NK-92 treated with Interleukin-12 subunit alpha and Interleukin-12 subunit beta, amount 100 ng/mL, for 24 hours (cell line): Measurements from ENCODE around the gene XXYLT1.

Experiments
- DNase-seq: peaks from one replicate; lab custom pipeline; 2025; lab: John Stamatoyannopoulos, UW

Gene XXYLT1

DNA sequence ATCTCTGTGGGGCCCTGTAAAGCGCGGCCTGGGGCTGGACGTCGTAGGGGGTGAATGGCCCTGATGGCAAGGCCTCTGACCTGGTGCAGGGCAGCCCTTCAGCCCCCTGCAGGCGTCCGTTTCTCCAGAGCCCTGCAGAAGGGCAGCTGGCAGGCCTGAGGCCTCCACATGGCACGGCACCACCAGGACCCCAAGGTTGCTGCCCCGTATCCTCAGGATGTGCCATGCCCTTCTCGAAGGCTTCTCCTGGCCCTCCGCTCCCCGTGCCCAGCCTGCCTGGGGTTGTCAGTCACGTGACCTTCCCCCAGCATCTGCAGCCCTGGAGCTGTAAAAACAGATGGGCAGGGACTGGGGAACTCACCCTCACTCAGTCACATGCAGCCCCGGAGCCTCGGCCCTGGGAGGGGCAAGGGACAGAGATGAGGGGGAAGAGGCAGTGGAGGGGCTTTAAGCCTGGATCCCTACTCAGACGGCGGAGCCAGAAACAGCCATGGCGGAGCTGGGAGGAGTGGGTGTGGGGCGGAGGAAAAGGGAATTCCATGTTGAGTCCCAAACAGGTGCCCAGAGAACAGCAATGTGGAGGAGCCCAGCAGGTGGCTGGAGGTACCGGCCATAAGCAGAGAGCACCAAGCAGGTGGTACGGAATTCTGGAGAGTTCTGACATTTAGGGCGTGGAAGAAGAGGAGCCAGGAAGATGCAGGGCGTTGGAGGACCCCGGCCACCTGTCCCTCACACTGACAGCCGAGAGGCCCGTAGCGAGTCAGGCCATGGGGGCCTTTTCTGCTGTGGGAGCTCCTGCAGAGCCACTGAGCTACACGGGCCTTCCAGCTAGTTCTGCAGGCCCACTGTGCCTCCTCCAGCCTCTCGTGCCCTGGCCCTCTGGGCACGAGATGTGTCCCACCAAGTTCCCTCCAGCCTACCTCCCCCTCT lies 193.1 kb downstream of the XXYLT1 start:
- no peak for DNase-seq

DNA sequence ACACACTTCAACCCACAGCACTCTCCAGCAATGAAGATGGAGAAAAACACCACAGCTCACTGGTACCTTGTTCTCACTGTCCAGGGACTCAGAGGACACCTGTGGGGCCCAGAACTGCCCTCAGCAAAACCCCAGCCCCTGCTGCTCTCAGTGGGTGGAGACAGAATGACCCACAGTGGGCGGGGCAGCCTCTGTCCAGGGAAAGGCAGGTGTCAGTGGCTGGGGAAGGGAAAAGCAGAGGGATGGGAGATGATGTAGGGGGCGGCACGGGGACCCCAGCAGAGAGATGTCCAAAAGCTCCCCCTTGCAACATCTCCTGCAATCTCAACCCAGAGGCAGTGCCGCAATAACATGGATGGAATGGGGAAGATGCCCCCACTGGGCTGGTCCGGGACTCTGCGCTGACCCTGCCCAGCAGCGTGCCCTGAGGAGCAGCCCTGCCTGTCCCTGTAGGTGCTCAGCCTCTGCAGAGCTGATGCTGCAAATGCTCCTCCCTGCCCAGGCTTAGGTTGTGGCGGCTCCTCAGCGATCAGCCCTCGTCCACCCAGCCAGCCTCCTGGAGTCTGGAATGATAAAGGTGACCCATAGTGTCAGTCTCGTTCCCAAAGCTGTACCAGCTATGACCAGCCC lies 193.9 kb downstream of the XXYLT1 start:
- DNase-seq: no peak

DNA sequence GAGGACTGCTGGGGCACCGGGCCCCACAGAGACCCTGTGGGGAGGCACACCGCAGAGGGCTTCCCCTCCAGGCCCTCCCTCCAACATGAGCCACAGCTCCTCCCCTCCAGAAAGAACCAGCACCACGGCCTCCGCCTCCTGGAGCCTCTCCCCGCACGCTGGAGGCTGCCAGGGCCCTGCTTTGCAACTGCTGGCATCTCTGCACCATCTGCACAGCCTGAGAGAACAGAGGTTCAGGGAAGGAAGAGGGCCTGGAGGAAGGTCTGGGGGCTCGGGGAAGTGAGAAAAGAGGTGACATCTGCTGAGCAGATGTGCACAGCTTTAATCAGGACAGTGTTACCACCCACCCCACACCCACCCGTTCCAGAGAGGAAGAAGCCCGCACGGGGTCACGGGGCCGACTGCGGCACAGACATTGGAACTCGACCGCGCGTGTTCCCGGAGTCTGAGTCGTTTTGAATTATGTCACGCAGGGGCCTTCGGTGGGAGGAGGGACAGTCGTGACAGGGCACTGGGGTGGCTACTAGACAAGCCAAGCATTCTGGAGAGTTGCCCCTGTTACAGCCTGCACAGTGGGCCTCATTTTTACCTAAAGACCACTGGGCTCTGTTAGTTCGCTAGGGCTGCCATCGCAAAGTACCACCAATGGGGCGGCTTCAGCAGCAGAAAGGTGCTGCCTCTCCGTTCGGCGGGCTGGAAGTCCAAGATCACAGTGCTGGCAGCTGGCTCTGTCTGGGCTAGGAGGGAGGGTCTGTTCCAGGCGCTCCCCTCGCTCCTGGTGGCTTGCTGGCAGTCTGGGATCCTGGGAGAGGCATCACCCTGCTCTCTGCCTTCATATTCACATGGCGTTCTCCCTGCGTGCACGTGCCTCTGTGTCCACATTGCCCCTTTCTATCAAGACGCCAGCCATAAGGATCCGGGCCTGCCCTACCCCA lies 194.8 kb downstream of the XXYLT1 start:
- no peak for DNase-seq

DNA sequence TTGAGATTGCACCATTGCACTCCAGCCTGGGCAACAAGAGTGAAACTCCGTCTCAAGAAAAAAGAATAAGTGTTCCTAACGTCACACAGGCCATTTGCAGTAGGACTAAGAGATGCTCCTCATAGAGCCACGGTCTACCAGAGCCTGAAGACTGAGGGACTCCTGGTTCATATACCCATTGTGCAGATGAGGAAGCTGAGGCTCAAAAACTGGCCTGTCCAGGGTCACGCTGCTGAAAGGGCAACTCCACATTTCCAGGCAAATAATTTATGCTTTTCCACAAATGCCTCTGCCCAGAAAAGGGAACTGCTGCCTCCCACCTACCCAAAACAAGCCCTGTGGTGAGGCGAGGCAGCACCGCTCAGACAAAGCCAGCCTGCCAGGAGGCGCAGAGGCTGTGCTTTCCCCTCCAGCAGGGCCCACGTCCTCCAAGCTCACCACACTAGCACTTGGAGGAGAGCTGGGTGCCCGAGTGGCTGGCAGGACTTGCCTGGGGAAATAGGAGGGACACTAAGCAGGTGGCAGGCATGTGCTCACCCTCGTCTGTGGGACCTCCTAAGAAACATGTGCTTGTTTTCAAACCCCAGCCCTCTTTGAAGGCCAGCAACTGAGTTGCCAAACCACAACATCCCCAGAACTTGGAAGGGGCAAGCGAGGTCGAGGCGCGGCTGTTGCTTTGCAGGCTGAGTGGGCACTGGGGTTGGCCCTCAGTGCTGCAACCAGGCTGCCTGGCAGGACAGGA lies 195.6 kb downstream of the XXYLT1 start:
- DNase-seq: no peak

DNA sequence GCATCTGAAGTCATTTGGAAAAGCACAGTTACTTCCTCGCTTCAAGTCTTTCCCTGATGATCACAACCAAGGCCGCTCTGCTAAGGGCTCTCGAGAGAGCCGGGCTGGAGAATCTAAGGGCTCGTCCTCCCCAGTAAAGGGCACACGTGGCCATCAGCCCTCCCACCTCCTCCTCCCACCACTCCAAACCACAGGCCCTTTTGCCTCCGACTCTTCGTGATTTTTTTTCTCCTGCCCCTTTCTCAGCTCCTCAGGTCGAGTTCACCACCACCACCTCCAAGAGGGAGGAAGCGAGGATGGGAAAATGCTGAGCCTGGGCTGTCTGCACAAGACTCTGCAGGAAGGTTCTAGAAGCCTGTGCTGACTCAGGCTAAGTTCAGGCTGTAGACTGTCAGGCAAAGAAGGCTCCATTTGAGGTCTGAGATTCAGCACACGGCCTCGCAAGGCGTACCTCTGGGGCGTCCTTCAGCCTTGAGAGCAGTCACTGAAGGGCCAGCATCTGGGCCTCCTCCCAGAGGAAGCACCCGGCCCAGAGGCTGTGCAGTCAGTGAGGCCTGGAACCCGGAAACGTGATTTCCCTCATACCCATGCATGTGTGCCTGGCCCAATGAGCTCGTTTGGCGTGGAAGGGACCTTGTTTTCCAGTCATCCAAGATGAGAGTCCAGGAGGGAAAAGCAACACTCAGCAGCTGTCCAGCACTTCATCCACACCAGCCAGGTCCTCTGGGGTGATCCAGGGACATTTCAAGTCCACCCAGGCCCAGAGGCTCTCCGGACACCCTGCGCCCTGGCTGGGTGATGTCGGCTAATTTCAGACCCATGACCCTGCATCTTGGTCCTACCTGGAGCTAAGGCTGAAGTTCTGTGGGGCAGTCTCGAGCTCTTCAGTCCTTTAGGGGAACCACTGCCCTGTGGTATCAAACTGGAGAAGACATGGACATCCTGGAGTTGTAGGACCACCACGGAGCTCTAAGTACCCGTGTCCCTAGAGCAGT lies 196.8 kb downstream of the XXYLT1 start:
- DNase-seq: no peak

DNA sequence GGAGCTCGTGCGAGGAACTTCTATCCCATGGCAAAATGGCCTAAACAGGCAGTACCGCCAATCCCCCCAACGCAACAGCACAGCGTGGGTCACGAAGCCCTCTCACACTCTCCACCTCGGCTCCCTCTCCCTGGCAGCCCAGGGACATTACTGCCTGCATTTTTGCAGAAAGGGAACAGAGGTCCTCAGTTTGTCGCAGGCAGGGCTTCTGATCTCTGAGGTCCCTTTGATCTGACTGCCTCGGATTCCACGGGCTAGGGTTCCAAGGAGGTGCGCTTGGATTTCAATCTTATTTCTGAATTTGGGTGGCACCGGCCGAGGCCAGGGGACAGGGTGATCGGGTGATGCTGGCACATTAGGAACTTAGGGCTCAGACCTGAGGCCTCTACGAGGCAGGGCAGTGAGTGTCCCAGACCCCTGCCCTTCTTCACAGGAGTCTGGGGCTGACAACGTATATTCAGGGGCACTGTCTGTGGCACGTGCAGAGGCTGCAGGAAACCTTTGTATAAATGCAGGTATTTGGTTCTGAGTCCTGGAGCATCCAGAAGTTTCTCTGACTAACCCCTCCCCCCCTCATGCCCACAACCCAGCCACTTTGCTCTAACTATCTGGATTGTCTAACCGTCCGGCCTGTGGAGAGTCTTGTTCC lies 197.9 kb downstream of the XXYLT1 start:
- no peak for DNase-seq

DNA sequence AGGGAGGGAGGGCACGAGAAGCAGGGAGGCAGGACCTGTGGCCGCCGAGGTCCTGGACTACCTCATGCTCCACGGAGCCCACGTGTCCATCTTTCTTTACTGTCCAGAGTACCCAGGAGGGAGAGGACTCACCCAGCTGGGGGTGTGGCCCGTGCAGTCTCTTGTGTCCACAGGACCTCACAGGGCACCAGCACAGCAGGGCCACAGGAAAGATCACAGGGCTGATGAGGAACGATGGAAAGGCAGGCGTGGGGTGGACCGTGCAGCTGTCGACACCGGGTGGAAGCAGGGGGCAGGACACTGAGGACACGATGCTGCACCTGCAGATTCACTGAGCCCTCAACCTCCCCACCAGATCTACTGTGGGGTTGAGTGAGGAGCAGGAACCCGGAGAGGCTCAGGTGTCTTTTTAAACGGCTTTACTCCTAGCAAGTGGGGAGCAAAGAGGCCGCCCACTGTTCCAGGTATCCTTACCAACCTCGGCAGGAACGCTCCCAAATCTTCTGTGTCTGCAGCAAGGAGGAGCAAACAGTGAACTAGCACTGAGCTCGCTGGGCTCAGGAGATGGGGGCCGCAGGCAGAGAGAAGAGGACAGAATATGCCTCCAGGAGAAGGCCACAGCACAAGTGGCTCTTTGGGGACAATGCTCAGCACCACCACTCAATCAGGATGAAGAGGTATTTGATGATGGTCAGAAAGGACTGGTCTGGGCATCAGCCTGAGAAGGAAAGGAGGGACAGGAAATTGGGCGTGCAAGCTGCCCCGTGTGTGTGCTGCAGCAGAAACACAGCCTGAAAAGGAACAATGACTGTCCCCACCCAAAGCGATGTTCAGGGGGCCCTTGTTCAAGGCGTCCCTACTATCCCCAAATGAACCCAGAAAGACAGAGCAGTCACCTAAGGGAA lies 198.8 kb downstream of the XXYLT1 start:
- DNase-seq: no peak

DNA sequence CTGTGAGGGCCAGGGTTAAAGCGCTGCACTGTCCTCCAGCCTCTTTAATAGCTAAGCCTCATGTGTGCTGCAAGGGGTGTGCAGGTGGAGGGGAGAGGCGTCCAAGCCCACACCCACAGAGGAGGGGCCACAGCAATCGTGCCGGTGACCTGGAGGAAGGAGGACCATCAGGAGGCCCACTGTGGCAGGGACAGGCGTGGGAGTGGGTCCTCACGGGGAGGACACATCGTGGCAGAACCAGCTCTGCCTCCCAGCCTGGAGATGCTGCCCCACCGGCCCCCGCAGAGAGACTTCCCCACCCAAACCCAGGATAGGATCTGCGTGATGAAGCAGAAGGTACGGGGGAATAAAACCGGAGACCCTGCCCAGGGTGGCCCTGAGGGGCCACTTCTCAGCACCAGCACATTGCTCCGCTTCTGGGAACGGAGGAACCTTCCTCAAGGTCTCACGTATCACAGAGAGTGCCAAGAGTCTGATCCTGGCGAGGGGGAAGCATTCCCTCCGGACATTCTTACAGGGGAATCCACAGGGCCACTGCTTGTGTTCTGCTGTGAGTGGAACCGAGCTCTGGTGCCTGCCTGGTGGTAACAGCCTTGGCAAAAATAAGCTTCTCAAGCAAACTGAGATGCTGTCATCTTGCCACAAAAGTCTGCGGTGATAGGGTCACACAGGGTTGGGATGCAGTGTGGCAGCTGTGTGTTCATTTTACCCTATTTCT lies 199.8 kb downstream of the XXYLT1 start:
- no peak for DNase-seq

DNA sequence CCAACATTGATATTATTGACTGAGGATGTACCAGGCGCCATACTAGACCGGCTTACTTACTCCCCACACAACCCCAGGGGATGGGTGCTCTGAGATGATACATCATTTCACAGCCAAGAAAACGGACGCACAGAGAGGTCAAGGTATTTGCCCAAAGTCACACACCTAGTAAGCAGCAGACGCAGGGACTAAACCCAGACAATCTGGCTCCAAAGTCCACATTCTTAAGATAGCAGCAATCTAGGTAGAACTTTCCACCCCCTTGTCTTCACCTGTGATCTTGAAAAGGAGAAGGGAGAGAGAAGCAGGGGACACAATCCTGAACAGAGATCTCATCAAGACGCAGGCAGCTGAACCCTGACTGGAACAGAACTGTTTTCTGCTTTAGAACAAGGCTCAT lies 200.6 kb downstream of the XXYLT1 start:
- no peak for DNase-seq

DNA sequence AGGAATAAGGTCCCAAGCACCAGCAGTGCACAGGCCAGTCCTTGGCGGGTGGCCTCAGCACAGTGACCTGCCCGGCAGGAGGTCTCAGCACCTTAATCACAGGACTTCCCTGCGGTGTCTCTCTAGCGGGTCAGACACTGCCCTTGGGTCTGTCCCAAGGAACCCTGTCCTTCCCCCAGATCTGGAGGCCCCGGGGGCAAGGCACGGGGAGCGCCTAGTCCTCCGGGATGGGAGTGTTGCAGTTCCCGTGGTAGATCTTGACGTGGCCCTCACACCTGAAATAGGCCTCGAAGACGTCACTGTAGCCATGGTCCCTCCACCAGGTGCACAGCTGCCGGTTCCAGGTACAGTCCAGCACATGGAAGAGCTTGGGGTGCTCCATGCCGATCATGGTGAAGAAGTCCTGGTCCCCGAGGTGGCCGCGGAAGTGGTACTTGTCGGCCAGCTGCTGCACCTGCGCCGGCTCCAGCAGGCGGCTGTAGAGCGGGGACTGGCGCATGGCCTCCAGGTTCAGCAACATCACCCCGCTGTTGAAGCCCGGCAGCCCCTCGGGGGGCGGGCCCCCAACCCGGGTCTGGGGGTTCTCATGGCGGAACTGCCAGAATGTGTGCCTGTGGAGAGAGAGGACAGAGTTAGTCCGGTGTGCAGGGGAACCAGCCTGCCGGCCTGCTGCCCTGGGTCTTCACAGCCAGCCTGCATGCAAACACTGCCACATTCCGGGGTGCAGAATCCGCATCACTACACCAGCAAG lies 201.3 kb downstream of the XXYLT1 start:
- DNase-seq: no peak

DNA sequence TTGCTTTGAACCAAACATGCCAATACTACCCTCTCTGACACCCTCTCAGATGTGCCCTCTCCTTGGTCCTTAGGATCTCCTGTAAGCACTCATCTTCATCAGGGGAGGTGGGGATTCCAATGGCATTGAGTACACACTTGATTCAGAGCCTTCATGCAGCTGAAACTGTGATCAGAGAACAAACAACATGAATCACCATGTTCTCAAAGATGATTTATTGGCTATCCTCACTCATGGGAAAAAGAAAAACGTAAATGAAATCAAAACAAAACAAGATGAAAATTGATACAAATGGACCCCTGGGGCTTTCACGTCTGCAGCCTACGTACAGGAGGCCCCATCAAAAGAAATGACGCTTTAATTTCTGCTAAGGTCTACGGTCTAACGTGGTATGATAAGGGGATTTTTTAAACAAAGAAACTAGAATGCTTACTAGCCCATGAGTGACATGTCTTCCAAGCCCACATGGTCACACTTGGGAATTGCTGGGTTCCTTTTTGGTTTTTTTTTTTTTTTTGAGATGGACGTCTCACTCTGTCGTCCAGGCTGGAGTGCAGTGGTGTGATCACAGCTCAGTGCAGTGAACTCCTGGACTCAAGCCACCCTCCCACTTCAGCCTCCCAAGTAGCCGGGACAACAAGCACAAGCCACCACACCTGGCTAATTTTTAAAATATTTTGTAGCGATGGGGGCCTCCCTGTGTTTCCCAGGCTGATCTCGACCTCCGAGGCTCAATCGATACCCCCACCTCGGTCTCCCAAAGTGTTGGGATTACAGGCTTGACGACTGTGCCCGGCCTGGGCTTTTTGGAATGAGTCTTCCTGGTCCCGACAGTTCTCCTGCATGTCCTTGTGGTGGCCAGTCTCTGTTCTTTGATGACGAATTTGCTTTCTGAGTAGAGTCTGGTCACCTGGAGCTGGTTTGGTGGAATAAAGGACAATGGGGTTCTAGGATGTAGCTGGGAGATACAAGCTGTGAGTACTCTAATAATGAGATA lies 202.6 kb downstream of the XXYLT1 start:
- DNase-seq: no peak

DNA sequence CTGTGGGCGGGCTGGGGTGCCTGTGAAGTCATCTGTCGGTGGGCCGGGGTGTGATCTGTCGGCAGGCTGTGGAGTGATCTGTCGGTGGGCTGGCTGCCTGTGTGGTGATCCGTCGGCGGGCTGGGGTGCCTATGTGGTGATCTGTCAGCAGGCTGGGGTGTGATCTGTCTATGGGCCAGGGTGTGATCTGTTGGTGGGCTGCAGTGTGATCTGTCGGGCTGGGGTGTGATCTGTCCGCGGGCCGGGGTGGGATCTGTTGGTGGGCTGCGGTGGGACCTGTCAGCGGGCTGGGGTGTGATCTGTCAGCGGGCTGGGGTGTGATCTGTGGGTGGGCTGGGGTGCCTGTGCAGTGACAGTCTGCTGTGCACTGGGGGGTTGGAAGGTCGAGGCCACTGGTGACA lies 204.5 kb downstream of the XXYLT1 start:
- no peak for DNase-seq

DNA sequence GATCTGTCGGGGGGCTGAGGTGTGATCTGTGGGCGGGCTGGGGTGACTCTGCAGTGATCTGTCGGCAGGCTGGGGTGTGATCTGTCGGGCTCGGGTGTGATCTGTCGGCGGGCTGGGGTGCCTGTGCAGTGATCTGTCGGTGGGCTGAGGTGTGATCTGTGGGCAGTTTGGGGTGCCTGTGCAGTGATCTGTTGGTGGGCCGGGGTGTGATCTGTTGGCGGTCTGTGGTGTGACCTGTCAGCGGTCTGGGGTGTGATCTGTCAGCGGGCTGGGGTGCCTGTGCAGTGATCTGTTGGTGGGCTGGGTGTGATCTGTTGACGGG lies 205.1 kb downstream of the XXYLT1 start:
- no peak for DNase-seq

DNA sequence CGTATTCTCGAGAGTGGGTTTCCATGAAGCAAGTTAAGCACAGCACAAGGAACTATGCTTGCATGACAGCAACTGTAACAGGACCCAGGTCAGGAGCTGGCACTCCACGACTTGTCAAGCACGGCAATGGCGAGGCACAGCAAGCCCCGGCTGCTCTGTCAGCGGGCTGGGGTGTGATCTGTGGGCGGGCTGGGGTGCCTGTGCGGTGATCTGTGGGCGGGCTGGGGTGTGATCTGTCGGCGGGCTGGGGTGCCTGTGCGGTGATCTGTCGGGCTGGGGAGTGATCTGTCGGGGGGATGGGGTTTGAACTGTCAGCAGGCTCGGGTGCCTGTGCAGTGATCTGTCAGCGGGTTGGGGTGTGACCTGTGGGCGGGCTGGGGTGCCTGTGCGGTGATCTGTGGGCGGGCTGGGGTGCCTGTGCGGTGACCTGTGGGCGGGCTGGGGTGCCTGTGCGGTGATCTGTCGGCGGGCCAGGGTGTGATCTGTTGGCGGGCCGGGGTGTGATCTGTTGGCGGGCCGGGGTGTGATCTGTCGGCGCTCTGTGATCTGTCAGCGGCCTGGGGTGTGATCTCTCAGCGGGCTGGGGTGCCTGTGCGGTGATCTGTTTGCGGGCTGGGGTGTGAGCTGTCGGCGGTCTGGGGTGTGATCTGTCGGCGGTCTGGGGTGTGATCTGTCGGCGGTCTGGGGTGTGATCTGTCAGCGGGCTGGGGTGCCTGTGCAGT lies 205.7 kb downstream of the XXYLT1 start:
- no peak for DNase-seq

DNA sequence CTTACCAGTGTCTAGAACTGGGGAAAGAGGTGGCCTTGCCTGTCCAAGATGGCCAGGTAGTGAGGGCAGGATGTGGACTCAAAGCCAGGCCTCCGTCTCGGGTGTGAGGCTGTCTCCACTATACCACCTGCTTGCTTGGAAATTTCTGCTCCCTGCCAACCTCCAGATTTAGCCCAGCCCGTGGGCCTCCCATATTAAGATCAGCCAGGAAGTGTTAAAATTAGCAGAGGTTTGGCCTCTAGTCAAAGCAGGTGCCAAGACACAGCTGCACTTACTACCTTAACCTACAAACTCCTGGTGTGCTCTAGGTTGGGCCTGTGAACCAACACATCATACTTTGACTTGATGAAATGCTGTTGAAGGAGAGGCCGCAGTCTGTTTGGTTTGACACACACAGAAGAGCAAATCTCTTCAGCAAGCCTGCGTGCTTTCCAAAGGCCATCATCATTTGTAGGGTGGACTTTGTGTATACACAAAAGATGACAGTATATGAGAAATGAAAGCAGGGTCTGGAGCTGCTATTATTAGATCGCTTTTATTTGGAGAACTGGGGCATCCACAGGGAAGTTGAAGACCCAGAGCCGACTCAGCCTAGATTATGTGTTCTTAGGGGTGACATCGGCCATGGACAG lies 206.5 kb downstream of the XXYLT1 start:
- no peak for DNase-seq
